Panc1 (cell line): ENCODE data around the gene GCKR. TPM values are rescaled to one million over a fixed set of nuclear protein-coding genes. Genes with fewer than 3 reads are reported as not detected.

ENCODE experiments used
- ATAC-seq: fragments of 200-7000 bp; cut with Tn5 transposase; 2 replicates; pipeline ENCODE4 v1.9.1; 2020; ENCODE audit warnings: mild to moderate bottlenecking, moderate library complexity
- Bru-seq: library from RNA; stranded (reverse); fragments of 400-500 nt; gene quantifications from one replicate; lab custom pipeline; 2021; lab: Mats Ljungman, UMichigan
- BruChase-seq, 2 experiments: library from RNA; stranded (reverse); fragments of 400-500 nt; gene quantifications; one replicate each; lab custom pipeline; 2021; lab: Mats Ljungman, UMichigan
- BruUV-seq: library from RNA; stranded (reverse); fragments of 400-500 nt; replicated peaks from 2 replicates; lab custom pipeline; 2021; lab: Mats Ljungman, UMichigan
- CTCF ChIA-PET: fragments of 300-600 bp; sonication (Branson Sonifier 250); formaldehyde crosslinking; loops from one replicate; lab custom pipeline; 2022; ENCODE audit warnings: antibody characterized with exemption; lab: Charles Lee
- POLR2A ChIA-PET: fragments of 300-600 bp; sonication (Branson Sonifier 250); formaldehyde crosslinking; loops from one replicate; lab custom pipeline; 2022; ENCODE audit warnings: antibody characterized with exemption; lab: Charles Lee
- DNase-seq: peaks from one replicate; pipeline ENCODE4 v3.0.0-alpha.2; 2010; ENCODE audit warnings: low read depth, low spot score
- H3K27ac ChIP-seq: 2 replicates; pipeline ENCODE4 v1.5.1; 2011; ENCODE audit warnings: mild to moderate bottlenecking, low read length, inconsistent platforms
- H3K27me3 ChIP-seq: fragments of 200-500 bp; sonication (Bioruptor generic); 2 replicates; pipeline ENCODE4 v1.6.0; 2014; ENCODE audit warnings: low read length, inconsistent platforms; ENCODE audit not compliant: control insufficient read depth, insufficient read depth
- H3K36me3 ChIP-seq: fragments of 200-500 bp; sonication (Bioruptor generic); 2 replicates; pipeline ENCODE4 v1.5.1; 2014; ENCODE audit warnings: inconsistent platforms, mild to moderate bottlenecking, low read length, moderate library complexity; ENCODE audit not compliant: control insufficient read depth, insufficient read depth
- H3K4me1 ChIP-seq: 2 replicates; pipeline ENCODE4 v1.5.1; 2011; ENCODE audit warnings: inconsistent platforms, mild to moderate bottlenecking, low read length, moderate library complexity; ENCODE audit not compliant: control insufficient read depth, insufficient read depth
- H3K4me3 ChIP-seq, 2 experiments: 2 replicates each; pipeline ENCODE4 v1.5.1; 2011 to 2012; ENCODE audit warnings: low read depth in 2 of 2, low read length in 2 of 2, mild to moderate bottlenecking in 2 of 2, inconsistent platforms in 1 of 2, moderate library complexity in 1 of 2
- H3K9me3 ChIP-seq: fragments of 200-500 bp; sonication (Bioruptor generic); 2 replicates; pipeline ENCODE4 v1.5.1; 2014; ENCODE audit warnings: low read depth, mild to moderate bottlenecking, inconsistent platforms, low read length, moderate library complexity; ENCODE audit not compliant: control insufficient read depth, insufficient read depth
- CTCF ChIP-seq: fragments of 450-650 bp; IDR thresholded peaks from 2 replicates; pipeline ENCODE4 v1.5.1; 2017; ENCODE audit warnings: mild to moderate bottlenecking
- POLR2AphosphoS5 ChIP-seq: IDR thresholded peaks from 2 replicates; pipeline ENCODE4 v1.6.1; 2012; ENCODE audit warnings: mild to moderate bottlenecking, low read depth, low read length, moderate library complexity
- REST ChIP-seq, 2 experiments: IDR thresholded peaks; 2 replicates each; pipeline ENCODE4 v1.6.1; 2011 to 2012; ENCODE audit warnings: low read depth in 2 of 2, control low read depth in 1 of 2, low read length in 1 of 2, mild to moderate bottlenecking in 1 of 2, moderate library complexity in 1 of 2; ENCODE audit not compliant: insufficient read depth in 1 of 2
- SIN3A ChIP-seq: IDR thresholded peaks from 2 replicates; pipeline ENCODE4 v1.6.1; 2012; ENCODE audit warnings: low read depth, mild to moderate bottlenecking, low read length, moderate library complexity, borderline replicate concordance; ENCODE audit not compliant: insufficient read depth
- TCF7L2 ChIP-seq: IDR thresholded peaks from 2 replicates; pipeline ENCODE4 v1.6.1; 2011; ENCODE audit warnings: mild to moderate bottlenecking, low read depth, low read length, inconsistent platforms
- in situ Hi-C: cut with HindIII; loops from 2 replicates; pipeline ENCODE4 v1.10.0; 2016; ENCODE audit warnings: low sequenced_read_pairs, low pct_unique_long_range_greater_than_20kb
- intact Hi-C: fragments of 100-400 bp; cut with micrococcal nuclease; formaldehyde crosslinking; loops from one replicate; pipeline ENCODE4 v1.10.0; 2022; ENCODE audit not compliant: unreplicated experiment
- long read RNA-seq: library from polyadenylated mRNA; unstranded; transcript quantifications from one replicate; pipeline ENCODE4 v2.0.0, GENCODE V29; 2021; ENCODE audit not compliant: unreplicated experiment
- polyA plus RNA-seq: library from polyadenylated mRNA; unstranded; fragments of >200 nt; gene quantifications from one replicate; pipeline ENCODE4 v1.2.1, GENCODE V29; 2012; ENCODE audit warnings: missing spikeins; ENCODE audit not compliant: insufficient read length
- total RNA-seq: library from RNA; stranded (reverse); gene quantifications from one replicate; pipeline ENCODE4 v1.2.1, GENCODE V29; 2021; ENCODE audit not compliant: unreplicated experiment

The GCKR gene
- 0.33 TPM for total RNA-seq
- not detected for polyA plus RNA-seq
- percentile 6 among the genes with signal in this experiment for Bru-seq, nascent RNA
- percentile 4 among the genes with signal in this experiment for BruChase-seq, experiment 1, labeled RNA remaining after a 2-hour chase
- percentile 11 among the genes with signal in this experiment for BruChase-seq, experiment 2, labeled RNA remaining after a 6-hour chase
- long read RNA-seq = 0 reads

GRCh38 chr2:27496357-27497287, at the start of gene GCKR:
Gene GCKR, plus strand, starts transcription at chr2:27496839. Its CDS starts 66 bp downstream, at chr2:27496905.
- CTCF ChIA-PET = no interaction called here

More at GRCh38 chr2:27496357-27497287, at the start of gene GCKR:
- Histone ChIP-seq H3K27me3 (peaks cover 28% of the 10 kb centered on the region), H3K4me1 (no peaks in the 10 kb centered on the region; the same call in 1 of the 2 replicates), H3K9me3 (no peaks in the 10 kb centered on the region), H3K36me3 (no peaks in the 10 kb centered on the region), H3K4me3 (no peak within 1 kb of the TSS; a peak in 1 of 4 replicates), H3K27ac (no peak within 1 kb of the TSS)
- intact Hi-C loops (no loop called here), in situ Hi-C loops (no loop called here)
- POLR2A ChIA-PET = no interaction called here
- BruUV-seq = no TSS peak
- TF ChIP-seq REST (IDR thresholded peaks at IDR 0.05; ENCODE audit: insufficient read depth in 1 of 2, low read depth in 2 of 2, low read length in 1 of 2) (no peak), CTCF (no peak), TCF7L2 (no peak), POLR2AphosphoS5 (no peak), SIN3A (no peak)
- DNase-seq = no peak
- ATAC-seq = 0 out of 2 replicates have a peak, but pooled peaks have one; percentile 25
